Left colon (tissue), 2 donors: ENCODE data around the gene MAPK1. TPM values are rescaled to one million over a fixed set of nuclear protein-coding genes. Genes with fewer than 3 reads are reported as not detected.
"Not testable (repeated sequence)": the region's sequence is repeated elsewhere in the genome, so short reads cannot be mapped to it uniquely, and the experiment has no call there.

Source experiments
- ATAC-seq: fragments of 200-7000 bp; cut with Tn5 transposase; one replicate; pipeline ENCODE4 v1.9.1; 2020; ENCODE audit warnings: mild to moderate bottlenecking, moderate library complexity
- DNase-seq, 2 donors: peaks; one replicate each; pipeline ENCODE4 v3.0.0-alpha.2; 2020
- intact Hi-C, 2 donors: fragments of 100-400 bp; cut with DNase I in 1 of 2; cut with micrococcal nuclease in 1 of 2; formaldehyde crosslinking; loops; one replicate each; pipeline versions ENCODE4 v1.11.2 to v1.14.0; 2022; cut with DNase I, micrococcal nuclease
- total RNA-seq, 2 donors: library from RNA; stranded (reverse); fragmentation: NEBNext Ultra II Directional; extraction: Animal tissue kit (Norgen Biotek cat#: 25700); gene quantifications; one replicate each; pipeline ENCODE4 v1.2.1, GENCODE V29; 2021
- donor health status: DM: no; HTN: no; CAD: no.
- donor health status: DM: yes; HTN: yes; CAD: no.

The MAPK1 gene
- total RNA-seq, 2 donors from 2014 or later = 123 to 144 TPM

GRCh38 chr22:21739828-21740377 is 127.5 kb downstream of the MAPK1 start:
- intact Hi-C loops = no loop called here
- DNase-seq (no peak), ATAC-seq (no peak)

GRCh38 chr22:21738966-21739365 is 128.5 kb downstream of the MAPK1 start:
- DNase-seq = no peak
- intact Hi-C loops = no loop called here
- no peak for ATAC-seq

- DNase-seq (no peak), ATAC-seq (no peak)
- intact Hi-C loops = no loop called here
Measured at GRCh38 chr22:21738081-21738480, 129.4 kb downstream of the MAPK1 start.

GRCh38 chr22:21736948-21737347 is 130.5 kb downstream of the MAPK1 start:
- intact Hi-C loops = no loop called here
- ATAC-seq (no peak), DNase-seq (no peak)

- ATAC-seq = peak; percentile 22
- intact Hi-C loops = no loop called here
- DNase-seq = no peak
Measured at GRCh38 chr22:21736084-21736642, 131.3 kb downstream of the MAPK1 start.

- peak; percentile 95 for ATAC-seq
- intact Hi-C loops = no loop called here
- peak; percentile 95 to 97 for DNase-seq
Measured at GRCh38 chr22:21735200-21736083, 132.0 kb downstream of the MAPK1 start, which contains the start of gene YPEL1. Gene YPEL1 (minus strand): TSS chr22:21735794. CDS start chr22:21710744, 25,050 bp downstream.

- no peak for ATAC-seq
- no peak for DNase-seq
- intact Hi-C loops = no loop called here
Measured at GRCh38 chr22:21734540-21735199, 132.8 kb downstream of the MAPK1 start.

GRCh38 chr22:21731503-21731902 is 135.9 kb downstream of the MAPK1 start:
- DNase-seq (no peak), ATAC-seq (no peak)
- intact Hi-C loops = no loop called here

GRCh38 chr22:21730535-21731308 is 136.7 kb downstream of the MAPK1 start:
- ATAC-seq = no peak
- intact Hi-C loops = no loop called here
- no peak for DNase-seq

- DNase-seq, intact Hi-C loops, ATAC-seq: not testable (repeated sequence)
Measured at GRCh38 chr22:21729184-21729583, 138.3 kb downstream of the MAPK1 start.

- ATAC-seq (no peak), DNase-seq (no peak)
- intact Hi-C loops = no loop called here
Measured at GRCh38 chr22:21728270-21728669, 139.2 kb downstream of the MAPK1 start.

- DNase-seq (no peak), ATAC-seq (no peak)
- intact Hi-C loops = no loop called here
Measured at GRCh38 chr22:21727768-21728167, 139.7 kb downstream of the MAPK1 start.

GRCh38 chr22:21727159-21727558 is 140.3 kb downstream of the MAPK1 start:
- intact Hi-C loops = no loop called here
- ATAC-seq (no peak), DNase-seq (no peak)

- DNase-seq = no peak
- intact Hi-C loops = no loop called here
- peak; percentile 33 for ATAC-seq
Measured at GRCh38 chr22:21726650-21727049, 140.8 kb downstream of the MAPK1 start.

- intact Hi-C loops = no loop called here
- ATAC-seq = no peak
- DNase-seq = no peak
Measured at GRCh38 chr22:21725956-21726649, 141.3 kb downstream of the MAPK1 start.

GRCh38 chr22:21724496-21724895 is 142.9 kb downstream of the MAPK1 start:
- ATAC-seq, intact Hi-C loops, DNase-seq: not testable (repeated sequence)

GRCh38 chr22:21721195-21721852 is 146.1 kb downstream of the MAPK1 start:
- ATAC-seq, DNase-seq, intact Hi-C loops: not testable (repeated sequence)
